HEK293 (cell line): Measurements from ENCODE around the gene RUVBL1.

Source experiments
- CTCF ChIP-seq: fragments of 450-650 bp; formaldehyde crosslinking; IDR thresholded peaks from 2 replicates; pipeline ENCODE4 v1.5.1; 2016; ENCODE audit warnings: missing biosample characterization, missing genetic modification characterization
- YY1 ChIP-seq: fragments of 450-650 bp; formaldehyde crosslinking; IDR thresholded peaks from 2 replicates; pipeline ENCODE4 v1.5.1; 2018; ENCODE audit warnings: missing biosample characterization, missing genetic modification characterization
- ZNF785 ChIP-seq: fragments of 450-650 bp; formaldehyde crosslinking; IDR thresholded peaks from 2 replicates; pipeline ENCODE4 v1.5.1; 2016; ENCODE audit warnings: missing biosample characterization, missing genetic modification characterization

- TF ChIP-seq YY1 (tag by site-specific recombination) (no peak), ZNF785 (tag by site-specific recombination) (no peak), CTCF (tag by site-specific recombination) (no peak)
These were observed 82.3 kb downstream of the RUVBL1 start for GRCh38 chr3:128041344-128041743.
